Measurements from ENCODE around the gene TREH.

The TREH gene

GRCh38 chr11:118708296-118708695, 28.8 kb upstream of the TREH start:
- TF ChIP-seq CTCF (conservative IDR thresholded peaks at IDR 0.05) (no peak), ZFX (IDR thresholded peaks at IDR 0.05) (no peak)
- no peak overlapping the region for H3K27ac ChIP-seq

- TF ChIP-seq ZFX (IDR thresholded peaks at IDR 0.05) (no peak), CTCF (conservative IDR thresholded peaks at IDR 0.05) (no peak)
- H3K27ac ChIP-seq: no peak overlapping the region
These were observed 27.0 kb upstream of the TREH start for GRCh38 chr11:118706546-118706825.

GRCh38 chr11:118705791-118706545, 26.5 kb upstream of the TREH start:
- TF ChIP-seq CTCF (conservative IDR thresholded peaks at IDR 0.05): no peak
- no peak for TF ChIP-seq ZFX (IDR thresholded peaks at IDR 0.05)
- no peak overlapping the region for H3K27ac ChIP-seq

- H3K27ac ChIP-seq: no peak overlapping the region
- TF ChIP-seq CTCF (conservative IDR thresholded peaks at IDR 0.05): no peak
- no peak for TF ChIP-seq ZFX (IDR thresholded peaks at IDR 0.05)
These were observed 25.8 kb upstream of the TREH start for GRCh38 chr11:118705111-118705741.

GRCh38 chr11:118703563-118704106, 24.2 kb upstream of the TREH start:
- H3K27ac ChIP-seq: no peak overlapping the region
- TF ChIP-seq CTCF (conservative IDR thresholded peaks at IDR 0.05): no peak
- no peak for TF ChIP-seq ZFX (IDR thresholded peaks at IDR 0.05)

- no peak overlapping the region for H3K27ac ChIP-seq
- TF ChIP-seq CTCF (conservative IDR thresholded peaks at IDR 0.05) (no peak), ZFX (IDR thresholded peaks at IDR 0.05) (no peak)
These were observed 20.2 kb upstream of the TREH start for GRCh38 chr11:118699506-118700220.

GRCh38 chr11:118697346-118697745, 17.9 kb upstream of the TREH start:
- TF ChIP-seq CTCF (conservative IDR thresholded peaks at IDR 0.05) (no peak), ZFX (IDR thresholded peaks at IDR 0.05) (no peak)
- no peak overlapping the region for H3K27ac ChIP-seq

Measured in C4-2B (cell line).